Activated T-cell treated with anti-CD3 and anti-CD28 coated beads, Interleukin-2, amount 50 U/mL, for 72 hours (primary cell): ENCODE results near the gene CA7. TPM values are rescaled to one million over a fixed set of nuclear protein-coding genes. Genes with fewer than 3 reads are reported as not detected.
"Not testable (repeated sequence)": the region's sequence is repeated elsewhere in the genome, so short reads cannot be mapped to it uniquely, and the experiment has no call there.

Source experiments
- ATAC-seq, 2 donors: fragments of 150-1000 bp; cut with Tn5 transposase; replicated peaks in 1 of 2; 2 replicates each; pipeline ENCODE4 v1.10.0; 2021; ENCODE audit warnings: moderate library complexity in 2 of 2, mild to moderate bottlenecking in 1 of 2
- DNase-seq, 2 donors: peaks; one replicate each; pipeline ENCODE4 v3.0.0; 2021 to 2022; ENCODE audit warnings: mixed read lengths in 1 of 2
- H3K27ac Mint-ChIP-seq: one replicate; pipeline ENCODE4 v1.8.0; 2022; ENCODE audit warnings: mild to moderate bottlenecking, moderate library complexity, mixed read lengths
- H3K27me3 Mint-ChIP-seq: one replicate; pipeline ENCODE4 v1.8.0; 2022; ENCODE audit warnings: low read depth, mixed read lengths
- H3K36me3 Mint-ChIP-seq, 2 donors: one replicate each; pipeline ENCODE4 v1.8.0; 2022; ENCODE audit warnings: mixed read lengths in 2 of 2, mild to moderate bottlenecking in 1 of 2; ENCODE audit not compliant: insufficient read depth in 2 of 2
- H3K4me1 Mint-ChIP-seq: one replicate; pipeline ENCODE4 v1.8.0; 2022; ENCODE audit warnings: low read depth, mixed read lengths
- H3K4me3 Mint-ChIP-seq, 2 donors: one replicate each; pipeline ENCODE4 v1.8.0; 2022; ENCODE audit warnings: mild to moderate bottlenecking in 2 of 2, mixed read lengths in 2 of 2, moderate library complexity in 2 of 2
- H3K9me3 Mint-ChIP-seq, 2 donors: one replicate each; pipeline ENCODE4 v1.8.0; 2022; ENCODE audit warnings: mixed read lengths in 2 of 2
- total RNA-seq, 2 donors: library from RNA; stranded (reverse); gene quantifications; one replicate each; pipeline ENCODE4 v1.2.3, GENCODE V29; 2022

CA7 gene
- total RNA-seq, 2 donors from 2014 or later: not detected

GRCh38 chr16:66871363-66871762 is 27.1 kb downstream of the CA7 start:
- not testable (repeated sequence) for H3K9me3 Mint-ChIP-seq, ATAC-seq, H3K36me3 Mint-ChIP-seq, DNase-seq, H3K27me3 Mint-ChIP-seq, H3K4me3 Mint-ChIP-seq, H3K27ac Mint-ChIP-seq
- peaks cover 55% of the 10 kb centered on the region for H3K4me1 Mint-ChIP-seq

DNA sequence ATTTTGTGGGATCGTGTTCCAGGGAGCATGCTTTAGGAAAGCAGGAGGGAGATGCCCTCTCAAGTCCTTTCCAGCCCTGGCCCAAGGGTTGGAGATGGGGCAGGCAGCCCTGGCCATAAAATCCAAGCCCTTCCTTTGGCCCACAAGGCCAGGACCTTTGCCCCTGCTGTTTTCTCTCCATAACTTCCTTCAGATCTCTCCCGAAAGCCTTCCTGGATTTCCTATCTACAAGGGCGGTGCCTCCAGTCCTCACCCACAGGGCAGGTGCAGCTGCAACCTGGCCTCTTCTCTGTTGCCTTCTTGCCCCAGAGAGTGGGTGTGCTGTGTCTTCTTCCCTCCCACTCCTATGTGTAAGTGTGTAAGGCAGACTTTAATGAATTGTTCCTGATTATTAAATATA is 27.6 kb downstream of the CA7 start:
- H3K4me1 Mint-ChIP-seq: peaks cover 57% of the 10 kb centered on the region
- ATAC-seq (no peak), DNase-seq (no peak)
- no peaks in the 10 kb centered on the region for H3K27me3 Mint-ChIP-seq
- peaks cover 3% of the 10 kb centered on the region in 2 donors for H3K36me3 Mint-ChIP-seq
- no peak overlapping the region for H3K27ac Mint-ChIP-seq
- H3K4me3 Mint-ChIP-seq: no peak overlapping the region
- peaks cover 1 to 4% of the 10 kb centered on the region in 2 donors for H3K9me3 Mint-ChIP-seq

GRCh38 chr16:66872559-66872942 is 28.3 kb downstream of the CA7 start:
- ATAC-seq (no peak), DNase-seq (no peak)
- H3K27ac Mint-ChIP-seq: peak overlapping the region; percentile 71
- H3K4me3 Mint-ChIP-seq: peak overlapping the region; percentile 72 to 74
- H3K27me3 Mint-ChIP-seq: no peaks in the 10 kb centered on the region
- H3K36me3 Mint-ChIP-seq: peaks cover 3% of the 10 kb centered on the region in 2 donors
- peaks cover 1 to 4% of the 10 kb centered on the region in 2 donors for H3K9me3 Mint-ChIP-seq
- H3K4me1 Mint-ChIP-seq: peaks cover 57% of the 10 kb centered on the region

GRCh38 chr16:66872943-66873684 is 28.9 kb downstream of the CA7 start:
- Mint-ChIP-seq H3K27me3 (no peaks in the 10 kb centered on the region), H3K4me3 (peak overlapping the region; percentile 72 to 74), H3K27ac (peak overlapping the region; percentile 71), H3K9me3 (peaks cover 4% of the 10 kb centered on the region in 2 donors), H3K36me3 (peaks cover 3 to 5% of the 10 kb centered on the region in 2 donors), H3K4me1 (peaks cover 57% of the 10 kb centered on the region)
- ATAC-seq: peak; percentile 82 to 86
- DNase-seq: peak; percentile 95

DNA sequence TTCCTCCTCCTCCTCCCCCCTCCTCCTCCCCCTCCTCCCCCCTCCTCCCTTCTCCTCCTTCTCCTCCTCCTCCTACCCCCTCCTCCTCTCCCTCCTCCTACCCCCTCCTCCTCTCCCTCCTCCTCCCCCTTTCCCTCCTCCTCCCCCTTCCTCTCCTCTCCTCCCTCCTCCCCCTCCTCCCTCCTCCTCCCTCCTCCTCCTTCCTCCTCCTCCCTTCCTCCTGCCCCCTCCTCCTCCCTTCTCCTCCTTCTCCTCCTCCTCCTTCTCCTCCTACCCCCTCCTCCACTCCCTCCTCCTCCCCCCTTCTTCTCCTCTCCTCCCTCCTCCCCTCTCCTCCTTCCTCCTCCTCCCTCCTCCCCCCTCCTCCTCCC is 29.5 kb downstream of the CA7 start:
- ATAC-seq (no peak), DNase-seq (no peak)
- Mint-ChIP-seq H3K4me1 (peaks cover 59% of the 10 kb centered on the region), H3K36me3 (peaks cover 3 to 5% of the 10 kb centered on the region in 2 donors), H3K27ac (peak overlapping the region; percentile 71), H3K9me3 (peaks cover 4% of the 10 kb centered on the region in 2 donors), H3K4me3 (peak overlapping the region; percentile 74 to 82), H3K27me3 (no peaks in the 10 kb centered on the region)

- H3K4me3 Mint-ChIP-seq: peak overlapping the region; percentile 74 to 82
- ATAC-seq (peak; percentile 37 to 44), DNase-seq (peak; percentile 48 to 57)
- peak overlapping the region; percentile 94 for H3K27ac Mint-ChIP-seq
- peaks cover 4% of the 10 kb centered on the region in 2 donors for H3K9me3 Mint-ChIP-seq
- no peaks in the 10 kb centered on the region for H3K27me3 Mint-ChIP-seq
- peaks cover 3 to 5% of the 10 kb centered on the region in 2 donors for H3K36me3 Mint-ChIP-seq
- peaks cover 64% of the 10 kb centered on the region for H3K4me1 Mint-ChIP-seq
These were observed 30.0 kb downstream of the CA7 start for GRCh38 chr16:66874079-66874775.

GRCh38 chr16:66878067-66878466 is 33.9 kb downstream of the CA7 start:
- peaks cover 4% of the 10 kb centered on the region in 2 donors for H3K9me3 Mint-ChIP-seq
- H3K4me1 Mint-ChIP-seq: peaks cover 78% of the 10 kb centered on the region
- H3K4me3 Mint-ChIP-seq: peak overlapping the region; percentile 61 to 83
- peak; percentile 29 to 40 for ATAC-seq
- H3K27me3 Mint-ChIP-seq: no peaks in the 10 kb centered on the region
- DNase-seq: peak; percentile 71 to 75
- peak overlapping the region; percentile 96 for H3K27ac Mint-ChIP-seq
- H3K36me3 Mint-ChIP-seq: peaks cover 5 to 7% of the 10 kb centered on the region in 2 donors

DNA sequence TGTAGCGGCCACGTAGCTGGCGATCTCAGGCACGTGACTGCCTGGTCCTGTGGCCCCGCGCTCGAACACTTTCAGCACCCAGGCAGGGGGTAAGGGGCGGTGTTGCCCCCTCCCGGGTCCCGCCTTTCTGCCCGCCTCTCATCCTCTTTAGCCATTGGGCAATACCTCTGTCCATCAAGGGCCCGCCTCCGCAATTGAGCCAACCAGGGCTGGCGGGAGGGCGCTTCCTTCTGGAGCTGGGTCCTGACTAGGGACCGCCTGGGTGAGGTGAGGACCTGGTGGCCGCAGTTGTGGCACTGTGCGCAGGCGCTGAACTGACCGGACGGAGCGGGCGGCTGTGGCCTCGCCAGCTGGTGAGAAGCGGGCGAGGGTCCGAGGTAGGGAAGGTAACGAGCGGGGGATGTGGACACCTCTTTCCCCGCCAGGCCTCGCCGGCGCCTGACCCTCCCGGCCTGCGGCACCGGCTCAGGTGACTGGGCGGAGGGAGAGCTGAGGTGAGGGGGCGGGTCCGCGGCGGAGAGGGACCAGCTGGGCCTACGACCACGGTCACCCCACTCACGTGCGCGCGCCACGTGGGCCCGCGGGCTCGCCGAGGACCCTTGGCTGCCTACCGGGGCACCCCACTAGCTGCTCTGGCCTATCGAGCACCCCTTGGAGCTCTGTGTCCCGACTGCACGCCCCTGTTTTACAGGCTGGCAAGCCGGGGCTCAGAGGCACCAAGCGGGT is 36.2 kb downstream of the CA7 start, which contains the start of gene PDP2:
TSS of gene PDP2 (plus strand) at position 228 of the 726 bp plus-strand sequence. CDS start 3,770 bp downstream, outside the sequence.
- peak; percentile 94 to 95 for DNase-seq
- ATAC-seq: peak; percentile 91 to 94
- no peaks in the 10 kb centered on the region for H3K27me3 Mint-ChIP-seq
- H3K36me3 Mint-ChIP-seq: peaks cover 9 to 10% of the 10 kb centered on the region in 2 donors
- H3K27ac Mint-ChIP-seq: peak within 1 kb of the TSS; percentile 86
- peaks cover 4% of the 10 kb centered on the region in 2 donors for H3K9me3 Mint-ChIP-seq
- peaks cover 63% of the 10 kb centered on the region for H3K4me1 Mint-ChIP-seq
- peak within 1 kb of the TSS; percentile 92 to 100 for H3K4me3 Mint-ChIP-seq

GRCh38 chr16:66881014-66881417 is 36.8 kb downstream of the CA7 start:
- DNase-seq (peak; percentile 17 to 27), ATAC-seq (peak in 1 of 2 donors; percentile 6)
- Mint-ChIP-seq H3K4me3 (peak overlapping the region; percentile 92 to 100), H3K27ac (no peak overlapping the region), H3K4me1 (peaks cover 63% of the 10 kb centered on the region), H3K36me3 (peaks cover 9 to 10% of the 10 kb centered on the region in 2 donors), H3K9me3 (peaks cover 3 to 4% of the 10 kb centered on the region in 2 donors), H3K27me3 (no peaks in the 10 kb centered on the region)

GRCh38 chr16:66881560-66881959 is 37.3 kb downstream of the CA7 start:
- ATAC-seq: no peak
- H3K36me3 Mint-ChIP-seq: peaks cover 7% of the 10 kb centered on the region in 2 donors
- H3K27me3 Mint-ChIP-seq: no peaks in the 10 kb centered on the region
- peaks cover 57% of the 10 kb centered on the region for H3K4me1 Mint-ChIP-seq
- peaks cover 0 to 2% of the 10 kb centered on the region in 2 donors for H3K9me3 Mint-ChIP-seq
- H3K27ac Mint-ChIP-seq: no peak overlapping the region
- H3K4me3 Mint-ChIP-seq: peak overlapping the region; percentile 78 to 100
- no peak for DNase-seq

DNA sequence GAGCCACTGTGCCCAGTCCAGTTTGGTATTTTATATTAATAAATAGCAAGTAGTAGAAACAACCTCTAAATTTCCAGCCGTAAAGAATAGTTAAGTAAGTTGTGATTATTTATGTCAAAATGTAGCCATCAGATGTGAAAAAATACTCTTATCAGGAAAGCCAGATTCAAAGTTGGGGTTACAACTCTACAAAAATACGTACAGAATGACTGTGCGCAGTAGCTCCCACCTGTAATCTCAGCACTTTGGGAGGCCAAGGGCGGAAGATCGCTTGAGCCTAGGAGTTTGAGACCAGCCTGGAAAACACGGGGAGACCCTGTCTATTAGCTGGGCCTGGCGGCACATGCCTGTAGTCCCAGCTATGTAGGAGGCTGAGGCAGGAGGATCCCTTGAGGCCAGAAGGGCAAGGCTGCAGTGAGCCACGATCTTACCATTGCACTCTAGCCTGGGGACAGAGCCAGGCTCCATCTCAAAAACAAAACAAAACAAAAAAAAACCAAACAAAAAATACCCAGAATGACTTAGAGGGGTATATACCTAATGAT is 37.8 kb downstream of the CA7 start:
- DNase-seq: no peak
- Mint-ChIP-seq H3K9me3 (peaks cover 0 to 2% of the 10 kb centered on the region in 2 donors), H3K27me3 (no peaks in the 10 kb centered on the region), H3K36me3 (peaks cover 7% of the 10 kb centered on the region in 2 donors), H3K4me3 (peak overlapping the region; percentile 78 to 100), H3K27ac (no peak overlapping the region), H3K4me1 (peaks cover 61% of the 10 kb centered on the region)
- no peak for ATAC-seq

GRCh38 chr16:66882702-66883101 is 38.5 kb downstream of the CA7 start:
- peaks cover 7 to 9% of the 10 kb centered on the region in 2 donors for H3K36me3 Mint-ChIP-seq
- DNase-seq (no peak), ATAC-seq (no peak)
- H3K27ac Mint-ChIP-seq: no peak overlapping the region
- H3K9me3 Mint-ChIP-seq: peaks cover 0 to 2% of the 10 kb centered on the region in 2 donors
- no peaks in the 10 kb centered on the region for H3K27me3 Mint-ChIP-seq
- H3K4me1 Mint-ChIP-seq: peaks cover 65% of the 10 kb centered on the region
- no peak overlapping the region for H3K4me3 Mint-ChIP-seq
